Inflammatory macrophage treated with lipopolysaccharide for 1 hour (primary cell): ENCODE results near the gene PDZD2.
"Not testable (repeated sequence)": the region's sequence is repeated elsewhere in the genome, so short reads cannot be mapped to it uniquely, and the experiment has no call there.

Experiments used
- DNase-seq, 2 donors: peaks; one replicate each; pipeline ENCODE4 v3.0.0-alpha.2; 2020 to 2022

The PDZD2 gene

GRCh38 chr5:31986101-31986500, 347.2 kb downstream of the PDZD2 start:
- no peak for DNase-seq

- no peak for DNase-seq
Observed at GRCh38 chr5:31987985-31988710, 349.2 kb downstream of the PDZD2 start.

GRCh38 chr5:31990081-31990650, 351.2 kb downstream of the PDZD2 start:
- no peak for DNase-seq

- no peak for DNase-seq
Observed at GRCh38 chr5:31990701-31991110, 351.8 kb downstream of the PDZD2 start.

GRCh38 chr5:31992377-31992776, 353.4 kb downstream of the PDZD2 start:
- DNase-seq = no peak

GRCh38 chr5:31993165-31993961, 354.4 kb downstream of the PDZD2 start:
- no peak for DNase-seq

GRCh38 chr5:31995006-31995405, 356.1 kb downstream of the PDZD2 start:
- no peak for DNase-seq

GRCh38 chr5:31995714-31996113, 356.8 kb downstream of the PDZD2 start:
- no peak for DNase-seq

- DNase-seq = no peak
Observed at GRCh38 chr5:31996909-31997308, 358.0 kb downstream of the PDZD2 start.

GRCh38 chr5:31999470-31999869, 360.5 kb downstream of the PDZD2 start:
- DNase-seq = no peak

- DNase-seq = no peak
Observed at GRCh38 chr5:32000731-32001130, 361.8 kb downstream of the PDZD2 start.

- no peak for DNase-seq
Observed at GRCh38 chr5:32001284-32001683, 362.4 kb downstream of the PDZD2 start.

GRCh38 chr5:32001707-32002106, 362.8 kb downstream of the PDZD2 start:
- no peak for DNase-seq

- no peak for DNase-seq
Observed at GRCh38 chr5:32002755-32003154, 363.8 kb downstream of the PDZD2 start.

- DNase-seq = no peak
Observed at GRCh38 chr5:32003981-32004380, 365.1 kb downstream of the PDZD2 start.

GRCh38 chr5:32004404-32004803, 365.5 kb downstream of the PDZD2 start:
- no peak for DNase-seq

- no peak for DNase-seq
Observed at GRCh38 chr5:32008746-32009145, 369.8 kb downstream of the PDZD2 start.

- no peak for DNase-seq
Observed at GRCh38 chr5:32013658-32014057, 374.7 kb downstream of the PDZD2 start.

- DNase-seq = no peak
Observed at GRCh38 chr5:32014096-32014745, 375.3 kb downstream of the PDZD2 start.

- DNase-seq = not testable (repeated sequence)
Observed at GRCh38 chr5:32015262-32015661, 376.3 kb downstream of the PDZD2 start.

GRCh38 chr5:32017692-32018367, 378.9 kb downstream of the PDZD2 start:
- DNase-seq = no peak

GRCh38 chr5:32018476-32019436, 379.8 kb downstream of the PDZD2 start:
- DNase-seq = peak in 1 of 2 donors; percentile 56
